ENCODE results near the gene VWC2L. TPM values are rescaled to one million over a fixed set of nuclear protein-coding genes. Genes with fewer than 3 reads are reported as not detected.

The VWC2L gene
- total and polyA plus RNA-seq, 2 of the 8 experiments (the other 6 are each of a cell fraction or from before 2014, with no cell fraction given), result not detected

GRCh38 chr2:214471990-214472389 is 61.1 kb downstream of the VWC2L start:
- no peak overlapping the region for H2AFZ ChIP-seq (ENCODE audit: low read length)
- DNase-seq (ENCODE audit: low read depth in 1 of 2, low spot score in 2 of 2) (no peak), FAIRE-seq (no peak)
- no peak overlapping the region for H3K9ac ChIP-seq (replicated peaks in 1 of 4; ENCODE audit: extremely low read depth in 1 of 4, low read depth in 3 of 4, low read length in 3 of 4)
- no peak overlapping the region for H2BK15ac ChIP-seq (ENCODE audit: low read length)
- no peak overlapping the region for H4K8ac ChIP-seq (ENCODE audit: extremely low read depth, insufficient read depth, low read length)
- POLR2A ChIA-PET (ENCODE audit: partially characterized antibody), result no interaction called here
- H3K79me2 ChIP-seq (ENCODE audit: control insufficient read depth in 1 of 2, insufficient read depth in 2 of 2, low read length in 2 of 2), result no peaks in the 10 kb centered on the region
- no peak overlapping the region for H2BK5ac ChIP-seq (ENCODE audit: low read depth, low read length)
- H3K56ac ChIP-seq (replicated peaks; ENCODE audit: insufficient read length, low read depth, low read length), result no peak overlapping the region
- CTCF ChIA-PET (ENCODE audit: partially characterized antibody), result no interaction called here
- no peak overlapping the region for H3K4me2 ChIP-seq (ENCODE audit: insufficient read depth in 1 of 2, low read depth in 2 of 2, low read length in 2 of 2)
- H2BK120ac ChIP-seq (replicated peaks; ENCODE audit: low read depth, low read length), result no peak overlapping the region
- H3K27me3 ChIP-seq (replicated peaks in 1 of 4; ENCODE audit: control insufficient read depth in 3 of 4, extremely low read depth in 1 of 4, insufficient read depth in 3 of 4, low read length in 3 of 4), result no peaks in the 10 kb centered on the region
- no peaks in the 10 kb centered on the region for H4K20me1 ChIP-seq (replicated peaks in 1 of 2; ENCODE audit: control insufficient read depth in 1 of 2, insufficient read depth in 2 of 2, low read length in 2 of 2)
- no peak overlapping the region for H4K5ac ChIP-seq (ENCODE audit: insufficient read length, low read depth, low read length)
- WGBS, 2 experiments (ENCODE audit: extremely low coverage in 1 of 2, insufficient coverage in 1 of 2, insufficient read length in 1 of 2, insufficient replicate concordance in 2 of 2, low coverage in 1 of 2, low lambda C conversion rate in 2 of 2, missing lambda C conversion rate in 1 of 2), result 81% methylated on average over 1 of the region's 1 CpG; no CpG with 5 or more reads in 1 of the 2 experiments
- no peak overlapping the region for H3K4me3 ChIP-seq (ENCODE audit: extremely low read depth in 1 of 4, insufficient read depth in 2 of 4, low read depth in 3 of 4, low read length in 4 of 4)
- no peak for TF ChIP-seq SAP30 (IDR thresholded peaks at IDR 0.05; ENCODE audit: insufficient read depth, insufficient replicate concordance, low read length)
- TF ChIP-seq CTBP2 (IDR thresholded peaks at IDR 0.05; ENCODE audit: borderline replicate concordance, insufficient read depth, insufficient read length, low read length), result no peak
- no peak for TF ChIP-seq SIRT6 (IDR thresholded peaks at IDR 0.05; ENCODE audit: low read length)
- TF ChIP-seq TEAD4 (IDR thresholded peaks at IDR 0.05; ENCODE audit: low read depth, low read length), result no peak
- no peak for TF ChIP-seq BRCA1 (IDR thresholded peaks at IDR 0.05; ENCODE audit: low read depth, low read length)
- no peak for TF ChIP-seq E2F6 (IDR thresholded peaks at IDR 0.05)
- no peak for TF ChIP-seq CBX8 (IDR thresholded peaks at IDR 0.05; ENCODE audit: borderline replicate concordance, low read depth, low read length)
- no peaks in the 10 kb centered on the region for H3K36me3 ChIP-seq (ENCODE audit: control insufficient read depth in 2 of 4, insufficient read depth in 4 of 4, low read length in 3 of 4)
- H3K14ac ChIP-seq (ENCODE audit: insufficient read length), result no peak overlapping the region
- H3K4ac ChIP-seq (replicated peaks; ENCODE audit: insufficient read length, low read depth, low read length), result no peak overlapping the region
- no peak overlapping the region for H3K27ac ChIP-seq (ENCODE audit: low read depth, low read length)
- H3K9me3 ChIP-seq (ENCODE audit: insufficient read depth in 2 of 2, low read depth in 1 of 2, low read length in 1 of 2), result no peaks in the 10 kb centered on the region
- H3K18ac ChIP-seq (ENCODE audit: extremely low read depth, low read length), result no peak overlapping the region
- no peak overlapping the region for H3K23ac ChIP-seq (ENCODE audit: insufficient read length)
- no peaks in the 10 kb centered on the region for H3K23me2 ChIP-seq (ENCODE audit: low read depth, low read length)
- H2BK12ac ChIP-seq (ENCODE audit: low read depth, low read length), result no peak overlapping the region
- H3K4me1 ChIP-seq (replicated peaks in 1 of 4; ENCODE audit: control insufficient read depth in 3 of 4, insufficient read depth in 4 of 4, low read length in 3 of 4), result no peaks in the 10 kb centered on the region
- H3K79me1 ChIP-seq (ENCODE audit: low read depth, low read length), result no peaks in the 10 kb centered on the region
- no peak overlapping the region for H4K91ac ChIP-seq (replicated peaks; ENCODE audit: insufficient read length, low read length)
- H2BK20ac ChIP-seq (ENCODE audit: low read length), result no peak overlapping the region
- H2AK5ac ChIP-seq (ENCODE audit: low read depth, low read length), result no peak overlapping the region

Measured in H1 (cell line).